Thyroid gland (tissue), 4 donors: Measurements from ENCODE around the gene NCK1. TPM values are rescaled to one million over a fixed set of nuclear protein-coding genes. Genes with fewer than 3 reads are reported as not detected.
A peak's percentile ranks its signal among the peaks of the same experiment; 100 is the strongest.

Experiments used
- DNase-seq, 2 donors: peaks; one replicate each; pipeline ENCODE4 v3.0.0-alpha.2; 2019
- H3K27ac ChIP-seq, 3 donors: fragments of 200-600 bp; sonication (generic); 1 replicate in 2 of 3; 2 replicates in 1 of 3; pipeline ENCODE4 v1.5.1; 2016 to 2019; ENCODE audit warnings: mild to moderate bottlenecking in 1 of 3, moderate library complexity in 1 of 3
- H3K27me3 ChIP-seq: fragments of 200-600 bp; sonication (generic); one replicate; pipeline ENCODE4 v1.5.1; 2019
- H3K36me3 ChIP-seq, 2 donors: fragments of 200-600 bp; sonication (generic); one replicate each; pipeline ENCODE4 v1.5.1; 2016 to 2019
- H3K4me1 ChIP-seq, 2 donors: fragments of 200-600 bp; sonication (generic); one replicate each; pipeline ENCODE4 v1.5.1; 2017 to 2019
- H3K4me3 ChIP-seq, 3 donors: fragments of 200-600 bp; sonication (generic); replicated peaks in 1 of 3; 1 replicate in 2 of 3; 2 replicates in 1 of 3; pipeline ENCODE4 v1.5.1; 2016; ENCODE audit warnings: mild to moderate bottlenecking in 1 of 3
- H3K9me3 ChIP-seq: fragments of 200-600 bp; sonication (generic); one replicate; pipeline ENCODE4 v1.5.1; 2017
- POLR2A ChIP-seq, 2 donors: fragments of 450-650 bp; IDR thresholded peaks; one replicate each; pipeline ENCODE4 v1.6.1; 2017; ENCODE audit warnings: antibody characterized with exemption in 2 of 2, mild to moderate bottlenecking in 2 of 2, moderate library complexity in 1 of 2
- WGBS, 2 donors: methylation state at CpG; one replicate each; pipeline ENCODE4 v1.1.5; 2017; 5-methylcytosine and 5-hydroxymethylcytosine counted together
- intact Hi-C: fragments of 100-400 bp; cut with DNase I; formaldehyde crosslinking; loops from one replicate; pipeline ENCODE4 v1.15.1; 2023
- total RNA-seq, 4 donors: library from RNA; depleted of rRNA; stranded (reverse); fragments of >200 nt; gene quantifications; one replicate each; pipeline ENCODE4 v1.2.3, GENCODE V29; 2016
- TF ChIP-seq, protein P1 (sequence below), 6 experiments: fragments of 200-600 bp in 3 of 6; fragments of 450-650 bp in 3 of 6; sonication (generic) in 3 of 6; IDR thresholded peaks; one replicate each; pipeline ENCODE4 v1.5.1; 2016 to 2019; ENCODE audit warnings: antibody characterized with exemption in 6 of 6, mild to moderate bottlenecking in 2 of 6, inconsistent platforms in 1 of 6, moderate library complexity in 1 of 6

The NCK1 gene
- total RNA-seq, 4 donors from 2014 or later = 46.1 to 64.4 (median 47.0) TPM

DNA sequence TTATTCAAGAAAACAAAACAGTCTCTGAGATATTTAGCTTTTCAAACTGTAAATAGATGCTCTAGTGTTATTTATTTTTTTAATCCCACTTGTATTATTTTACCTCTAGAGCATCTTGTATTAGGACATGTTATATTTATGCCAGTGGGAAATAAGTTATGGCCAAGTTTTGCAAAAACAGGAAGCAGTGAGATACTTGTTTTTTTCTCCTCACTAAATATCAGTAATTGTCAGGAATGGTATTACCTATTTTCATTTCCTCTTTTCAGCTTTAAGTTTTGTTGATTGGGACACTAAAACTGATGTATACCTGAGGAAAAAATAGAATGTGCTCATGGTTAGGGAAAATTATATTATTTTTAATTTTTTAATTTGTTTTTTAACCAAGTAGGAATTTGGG, 87.1 kb downstream of the NCK1 start:
- TF ChIP-seq, protein P1, sequence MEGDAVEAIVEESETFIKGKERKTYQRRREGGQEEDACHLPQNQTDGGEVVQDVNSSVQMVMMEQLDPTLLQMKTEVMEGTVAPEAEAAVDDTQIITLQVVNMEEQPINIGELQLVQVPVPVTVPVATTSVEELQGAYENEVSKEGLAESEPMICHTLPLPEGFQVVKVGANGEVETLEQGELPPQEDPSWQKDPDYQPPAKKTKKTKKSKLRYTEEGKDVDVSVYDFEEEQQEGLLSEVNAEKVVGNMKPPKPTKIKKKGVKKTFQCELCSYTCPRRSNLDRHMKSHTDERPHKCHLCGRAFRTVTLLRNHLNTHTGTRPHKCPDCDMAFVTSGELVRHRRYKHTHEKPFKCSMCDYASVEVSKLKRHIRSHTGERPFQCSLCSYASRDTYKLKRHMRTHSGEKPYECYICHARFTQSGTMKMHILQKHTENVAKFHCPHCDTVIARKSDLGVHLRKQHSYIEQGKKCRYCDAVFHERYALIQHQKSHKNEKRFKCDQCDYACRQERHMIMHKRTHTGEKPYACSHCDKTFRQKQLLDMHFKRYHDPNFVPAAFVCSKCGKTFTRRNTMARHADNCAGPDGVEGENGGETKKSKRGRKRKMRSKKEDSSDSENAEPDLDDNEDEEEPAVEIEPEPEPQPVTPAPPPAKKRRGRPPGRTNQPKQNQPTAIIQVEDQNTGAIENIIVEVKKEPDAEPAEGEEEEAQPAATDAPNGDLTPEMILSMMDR (IDR thresholded peaks at IDR 0.05) = no peak
- no peak for TF ChIP-seq POLR2A (IDR thresholded peaks at IDR 0.05)

DNA sequence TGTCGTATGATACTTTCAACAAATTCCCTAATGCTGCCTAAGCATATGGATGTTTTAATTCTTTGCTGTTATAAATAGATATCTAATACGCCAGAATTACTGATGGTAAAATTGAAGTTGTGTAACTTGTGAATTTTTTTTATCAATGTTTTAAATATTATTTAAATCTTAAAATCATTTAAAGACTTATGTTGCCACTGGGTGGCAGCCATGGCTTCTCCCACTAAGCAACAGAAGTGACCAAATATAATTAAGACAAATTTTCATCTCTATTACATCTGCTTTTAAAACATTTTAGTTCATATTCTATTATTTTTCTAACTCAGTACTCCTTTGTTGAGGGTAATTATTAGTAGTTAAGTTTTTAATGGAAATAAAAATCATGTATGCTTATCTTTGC, 87.7 kb downstream of the NCK1 start:
- Histone ChIP-seq H3K27ac (no peak overlapping the region), H3K27me3 (no peaks in the 10 kb centered on the region), H3K4me1 (no peaks in the 10 kb centered on the region), H3K4me3 (no peak overlapping the region), H3K9me3 (no peaks in the 10 kb centered on the region), H3K36me3 (peaks cover 0 to 7% of the 10 kb centered on the region in 2 donors)
- no peak for DNase-seq
- 95 to 96% methylated on average over 2 of the region's 2 CpGs for WGBS, 2 donors
- TF ChIP-seq POLR2A (IDR thresholded peaks at IDR 0.05) = no peak
- TF ChIP-seq, protein P1 (IDR thresholded peaks at IDR 0.05) = peak in 1 of 6 experiments; percentile 15
- intact Hi-C loops = no loop called here

More for the DNA sequence above, 87.1 kb downstream of the NCK1 start:
- intact Hi-C loops = no loop called here
- no peaks in the 10 kb centered on the region for H3K9me3 ChIP-seq
- peaks cover 0 to 7% of the 10 kb centered on the region in 2 donors for H3K36me3 ChIP-seq
- no peaks in the 10 kb centered on the region for H3K4me1 ChIP-seq
- H3K27me3 ChIP-seq = no peaks in the 10 kb centered on the region
- H3K4me3 ChIP-seq = no peak overlapping the region
- no peak overlapping the region for H3K27ac ChIP-seq
- DNase-seq = no peak

DNA sequence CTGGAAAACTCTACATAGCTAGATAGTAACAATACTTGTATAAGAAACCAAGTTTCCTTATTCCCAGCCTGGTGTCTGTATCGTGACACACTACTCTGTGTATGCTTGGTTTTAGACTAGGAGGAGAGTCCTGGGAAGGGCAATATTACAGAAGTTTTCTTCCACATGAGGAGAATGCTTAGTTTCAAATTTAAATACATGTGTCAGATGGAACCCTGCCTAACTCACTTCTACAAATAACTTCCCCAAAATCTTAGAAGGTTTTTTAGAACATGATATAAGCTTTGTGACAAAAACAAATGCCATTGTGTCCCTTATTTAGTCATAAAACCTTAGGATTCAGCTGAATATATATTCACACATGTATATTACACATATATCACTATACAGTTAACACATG, 88.6 kb downstream of the NCK1 start:
- DNase-seq = no peak
- H3K4me3 ChIP-seq = no peak overlapping the region
- H3K27me3 ChIP-seq = no peaks in the 10 kb centered on the region
- intact Hi-C loops = no loop called here
- no peak overlapping the region for H3K27ac ChIP-seq
- no peaks in the 10 kb centered on the region for H3K9me3 ChIP-seq
- no peak for TF ChIP-seq POLR2A (IDR thresholded peaks at IDR 0.05)
- TF ChIP-seq, protein P1 (IDR thresholded peaks at IDR 0.05) = no peak
- WGBS, 2 donors = 94% methylated on average over 1 of the region's 1 CpG
- peaks cover 0 to 3% of the 10 kb centered on the region in 2 donors for H3K4me1 ChIP-seq
- peaks cover 0 to 4% of the 10 kb centered on the region in 2 donors for H3K36me3 ChIP-seq

DNA sequence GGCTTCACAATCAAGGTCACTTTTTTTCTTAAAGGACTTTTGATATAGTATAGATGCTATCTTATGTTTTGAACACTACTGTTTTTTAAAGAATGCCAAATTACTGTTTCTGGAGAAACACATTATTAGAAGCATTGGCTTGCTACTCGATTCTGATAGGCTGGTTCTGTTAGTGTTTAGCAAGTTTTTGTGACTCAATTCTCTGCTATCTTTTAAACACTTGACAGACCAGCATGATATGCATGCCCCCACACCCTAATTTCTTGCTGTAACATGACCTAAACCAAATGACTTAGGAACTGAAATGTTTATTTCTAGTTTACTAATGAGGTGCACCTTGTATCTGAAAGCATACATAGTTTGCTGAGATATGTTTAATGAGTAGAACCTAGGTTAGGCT, 90.3 kb downstream of the NCK1 start:
- H3K36me3 ChIP-seq = no peaks in the 10 kb centered on the region
- H3K4me3 ChIP-seq = no peak overlapping the region
- no peaks in the 10 kb centered on the region for H3K9me3 ChIP-seq
- TF ChIP-seq, protein P1 (IDR thresholded peaks at IDR 0.05) = no peak
- no peak for TF ChIP-seq POLR2A (IDR thresholded peaks at IDR 0.05)
- H3K27ac ChIP-seq = no peak overlapping the region
- 78 to 86% methylated on average over 1 of the region's 1 CpG for WGBS, 2 donors
- intact Hi-C loops = no loop called here
- no peak for DNase-seq
- no peaks in the 10 kb centered on the region for H3K27me3 ChIP-seq
- H3K4me1 ChIP-seq = peaks cover 0 to 3% of the 10 kb centered on the region in 2 donors

DNA sequence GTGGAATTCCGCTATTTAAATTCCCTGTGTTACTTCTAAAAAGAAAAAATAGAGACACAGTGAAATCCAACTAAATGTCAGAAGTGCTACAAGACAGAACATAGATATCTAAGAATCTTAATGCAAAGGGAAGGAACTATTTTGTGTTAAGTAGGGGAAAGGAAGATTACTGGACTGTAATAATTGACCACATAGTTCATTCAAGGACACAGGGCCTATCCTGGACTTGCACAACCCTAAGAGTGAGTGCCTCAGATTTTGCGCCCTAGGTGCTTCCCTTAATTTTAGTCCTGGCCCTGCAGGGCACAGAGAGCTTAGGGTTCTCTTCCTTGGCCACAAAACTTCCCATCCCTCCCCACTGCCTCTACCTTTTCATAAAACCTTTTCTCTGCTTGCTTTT, 92.2 kb downstream of the NCK1 start:
- intact Hi-C loops = no loop called here
- 94 to 100% methylated on average over 2 of the region's 2 CpGs for WGBS, 2 donors
- no peaks in the 10 kb centered on the region for H3K36me3 ChIP-seq

More for the DNA sequence above, 92.2 kb downstream of the NCK1 start:
- Histone ChIP-seq H3K4me1 (peaks cover 0 to 3% of the 10 kb centered on the region in 2 donors), H3K27ac (no peak overlapping the region), H3K4me3 (no peak overlapping the region), H3K27me3 (no peaks in the 10 kb centered on the region), H3K9me3 (no peaks in the 10 kb centered on the region)
- TF ChIP-seq POLR2A (IDR thresholded peaks at IDR 0.05) = no peak
- TF ChIP-seq, protein P1 (IDR thresholded peaks at IDR 0.05) = no peak
- DNase-seq = no peak
